ENCODE data around the gene VOPP1. TPM values are rescaled to one million over a fixed set of nuclear protein-coding genes. Genes with fewer than 3 reads are reported as not detected.

Gene VOPP1
- total and polyA plus RNA-seq, 2 of the 13 experiments (the other 11 are each of a cell fraction or from before 2014, with no cell fraction given): 21.8 to 55.3 TPM

- Histone ChIP-seq H3K27ac (ENCODE audit: extremely low read length, insufficient read depth, low read length) (no peak overlapping the region), H3K36me3 (replicated peaks in 1 of 2; ENCODE audit: control insufficient read depth in 1 of 2, insufficient read depth in 2 of 2, low read length in 2 of 2) (no peaks in the 10 kb centered on the region; a peak in 2 of 5 replicates), H3K27me3 (ENCODE audit: control insufficient read depth in 1 of 2, insufficient read depth in 2 of 2, low read length in 2 of 2) (no peaks in the 10 kb centered on the region), H3K9ac (ENCODE audit: insufficient read depth, low read depth, low read length) (no peak overlapping the region), H3K4me1 (ENCODE audit: insufficient read depth, low read length) (peaks cover 8% of the 10 kb centered on the region; the same call in 1 of the 2 replicates), H3K9me3 (ENCODE audit: low read length) (no peaks in the 10 kb centered on the region), H3K4me2 (ENCODE audit: low read depth, low read length) (no peak overlapping the region), H3K79me2 (ENCODE audit: insufficient read depth, low read length) (peaks cover 2% of the 10 kb centered on the region), H3K4me3 (replicated peaks in 1 of 3; ENCODE audit: insufficient read depth in 1 of 3, low read depth in 2 of 3, low read length in 3 of 3) (no peak overlapping the region), H4K20me1 (ENCODE audit: insufficient read depth, low read length) (no peaks in the 10 kb centered on the region), H2AFZ (ENCODE audit: low read length) (no peak overlapping the region)
- intact Hi-C loops (cut with micrococcal nuclease; ENCODE audit: unreplicated experiment) (no loop called here), in situ Hi-C loops (cut with HindIII; ENCODE audit: extremely low pct_ligation_motif_present, low pct_unique_long_range_greater_than_20kb) (no loop called here)
- DNase-seq (ENCODE audit: low spot score) (no peak), ATAC-seq (no peak), FAIRE-seq (no peak)
- BruUV-seq (replicated peaks): no TSS peak
- 100% methylated on average over 1 of the region's 1 CpG for WGBS (ENCODE audit: low lambda C conversion rate)
- CTCF ChIA-PET (ENCODE audit: low intra/inter-chr PET ratio, low total read pairs): no interaction called here
- TF ChIP-seq ZNF691 (CRISPR knock-in tag; IDR thresholded peaks at IDR 0.05; ENCODE audit: borderline replicate concordance, low read depth) (no peak), ZNF501 (CRISPR knock-in tag; IDR thresholded peaks at IDR 0.05) (no peak), ADNP (CRISPR knock-in tag; IDR thresholded peaks at IDR 0.05) (no peak), NFE2 (CRISPR knock-in tag; IDR thresholded peaks at IDR 0.05) (no peak), ZNF431 (CRISPR knock-in tag; IDR thresholded peaks at IDR 0.05; ENCODE audit: borderline replicate concordance, low read depth) (no peak), RFX5 (IDR thresholded peaks at IDR 0.05; ENCODE audit: low read depth, low read length) (no peak), SNAPC2 (CRISPR knock-in tag; IDR thresholded peaks at IDR 0.05) (no peak), BCL3 (CRISPR knock-in tag; IDR thresholded peaks at IDR 0.05) (no peak), ZNF329 (CRISPR knock-in tag; IDR thresholded peaks at IDR 0.05; ENCODE audit: low read depth) (no peak), RBFOX2 (IDR thresholded peaks at IDR 0.05; ENCODE audit: low read depth, low read length) (no peak), THRA (CRISPR knock-in tag; IDR thresholded peaks at IDR 0.05; ENCODE audit: borderline replicate concordance) (no peak), ISL2 (CRISPR knock-in tag; IDR thresholded peaks at IDR 0.05) (no peak), RFX3 (CRISPR knock-in tag; IDR thresholded peaks at IDR 0.05) (no peak), ZNF20 (CRISPR knock-in tag; IDR thresholded peaks at IDR 0.05) (no peak), XRCC5 (optimal IDR thresholded peaks at IDR 0.05; ENCODE audit: low read length) (no peak), DZIP1 (CRISPR knock-in tag; IDR thresholded peaks at IDR 0.05) (no peak), TRAFD1 (CRISPR knock-in tag; IDR thresholded peaks at IDR 0.05; ENCODE audit: borderline replicate concordance) (no peak)
- POLR2A ChIA-PET: no interaction called here
These were observed 63.0 kb downstream of the VOPP1 start for GRCh38 chr7:55509322-55509721.

All from HepG2 (cell line).